ENCODE measurements around the gene SERINC4. TPM values are rescaled to one million over a fixed set of nuclear protein-coding genes. Genes with fewer than 3 reads are reported as not detected.
"Not testable (repeated sequence)": the region's sequence is repeated elsewhere in the genome, so short reads cannot be mapped to it uniquely, and the experiment has no call there.

The SERINC4 gene
- total RNA-seq, 4 donors from 2014 or later, result 0.62 TPM; not detected in 3

- DNase-seq (ENCODE audit: low spot score in 2 of 2), result peak; percentile 84 to 89
- no peak for TF ChIP-seq CTCF (IDR thresholded peaks at IDR 0.05)
- no peak for TF ChIP-seq POLR2A (IDR thresholded peaks at IDR 0.05)
- TF ChIP-seq POLR2AphosphoS5 (IDR thresholded peaks at IDR 0.05), result no peak
- TF ChIP-seq EP300 (IDR thresholded peaks at IDR 0.05), result no peak
- Histone ChIP-seq H3K27ac (peak within 1 kb of the TSS; percentile 70), H3K4me3 (peak within 1 kb of the TSS; percentile 58), H3K9me3 (no peaks in the 10 kb centered on the region), H3K36me3 (no peaks in the 10 kb centered on the region), H3K4me1 (peaks cover 44% of the 10 kb centered on the region), H3K27me3 (no peaks in the 10 kb centered on the region)
- 6% methylated on average over 48 of the region's 48 CpGs for WGBS
These were observed 26.7 kb upstream of the SERINC4 start, which contains the start of gene WDR76 for GRCh38 chr15:43826508-43827341. WDR76 (plus strand) TSS chr15:43827002; CDS start chr15:43827033, 31 bp downstream.

GRCh38 chr15:43826029-43826507 is 26.0 kb upstream of the SERINC4 start:
- Histone ChIP-seq H3K36me3 (no peaks in the 10 kb centered on the region), H3K27ac (peak overlapping the region; percentile 70), H3K4me3 (peak overlapping the region; percentile 58), H3K27me3 (no peaks in the 10 kb centered on the region), H3K9me3 (no peaks in the 10 kb centered on the region), H3K4me1 (peaks cover 45% of the 10 kb centered on the region)
- WGBS, result 97% methylated on average over 11 of the region's 11 CpGs
- no peak for DNase-seq (ENCODE audit: low spot score in 2 of 2)
- TF ChIP-seq EP300 (IDR thresholded peaks at IDR 0.05), result no peak
- TF ChIP-seq POLR2AphosphoS5 (IDR thresholded peaks at IDR 0.05), result no peak
- TF ChIP-seq POLR2A (IDR thresholded peaks at IDR 0.05), result no peak
- TF ChIP-seq CTCF (IDR thresholded peaks at IDR 0.05), result no peak

DNA sequence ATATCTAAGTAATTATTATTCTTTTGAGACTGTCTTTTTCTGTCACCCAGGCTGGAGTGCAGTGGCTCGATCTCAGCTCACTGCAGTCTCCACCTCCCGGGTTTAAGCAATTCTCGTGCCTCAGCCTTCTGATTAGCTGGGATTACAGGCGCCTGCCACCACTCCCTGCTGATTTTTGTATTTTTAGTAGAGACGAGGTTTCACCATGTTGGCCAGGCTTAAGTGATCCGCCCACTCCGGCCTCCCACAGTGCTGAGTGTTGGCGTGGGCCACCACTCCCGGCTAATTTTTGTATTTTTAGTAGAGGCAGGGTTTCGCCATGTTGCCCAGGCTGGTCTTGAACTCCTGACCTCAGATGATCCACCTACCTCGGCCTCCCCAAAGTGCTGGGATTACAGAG is 25.3 kb upstream of the SERINC4 start:
- H3K4me3 ChIP-seq; H3K36me3 ChIP-seq; H3K27me3 ChIP-seq; H3K27ac ChIP-seq; H3K9me3 ChIP-seq; DNase-seq (ENCODE audit: low spot score in 2 of 2): not testable (repeated sequence)
- WGBS, result 91% methylated on average over 11 of the region's 11 CpGs
- peaks cover 45% of the 10 kb centered on the region for H3K4me1 ChIP-seq

DNA sequence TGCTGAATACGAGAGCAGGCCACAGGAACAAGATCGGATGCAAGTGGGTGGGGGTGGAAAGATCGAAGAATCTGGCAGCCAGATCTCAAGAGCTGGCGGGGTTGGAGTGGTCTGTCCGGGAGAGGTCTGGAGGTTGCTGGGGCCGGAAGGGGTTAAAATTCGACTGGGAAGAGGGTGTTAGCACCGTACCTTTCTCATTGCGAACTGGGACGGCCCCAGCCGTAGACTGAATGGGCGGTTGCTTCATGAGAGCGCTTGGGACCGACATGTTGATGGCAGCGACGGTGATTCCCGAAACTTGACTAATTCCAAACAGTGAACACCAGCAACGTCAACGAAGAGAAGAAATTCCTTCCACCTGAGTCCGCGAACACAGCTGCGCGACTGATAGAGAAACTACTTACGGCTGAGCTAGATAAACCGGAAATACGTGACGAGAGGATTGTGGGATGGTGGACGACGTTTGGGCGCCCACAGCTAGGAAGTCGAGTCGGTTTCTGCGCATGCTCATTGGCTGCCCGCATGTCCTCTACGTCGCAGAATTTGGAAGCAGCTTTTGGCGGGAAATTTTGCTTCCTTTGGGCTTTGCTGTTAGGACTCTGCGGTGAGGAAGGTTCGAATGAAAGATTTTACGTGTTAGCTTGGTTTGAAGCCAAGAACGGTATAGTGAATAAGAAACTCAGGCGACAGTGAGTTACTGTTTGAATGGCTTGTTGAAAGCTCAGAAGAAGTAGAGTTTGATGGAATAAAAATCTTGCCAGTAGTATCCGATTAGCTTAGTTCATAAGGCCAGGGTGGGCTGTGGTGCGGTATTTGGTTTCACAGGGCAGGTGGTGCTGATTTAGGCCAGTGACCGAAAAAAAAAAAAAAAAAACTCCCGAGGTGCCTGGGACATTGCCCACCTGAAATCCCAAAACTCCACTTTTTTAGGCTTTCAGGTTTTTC is 24.6 kb upstream of the SERINC4 start, which contains the start of gene MFAP1:
MFAP1 (minus strand) TSS at position 389 of the 945 bp plus-strand sequence; CDS start at position 268, 121 bp downstream.
- Histone ChIP-seq H3K36me3 (peaks cover 2% of the 10 kb centered on the region), H3K9me3 (no peaks in the 10 kb centered on the region), H3K27ac (peak within 1 kb of the TSS; percentile 91), H3K27me3 (no peaks in the 10 kb centered on the region), H3K4me1 (peaks cover 45% of the 10 kb centered on the region), H3K4me3 (peak within 1 kb of the TSS; percentile 77)
- DNase-seq (ENCODE audit: low spot score in 2 of 2), result peak; percentile 94 to 97
- TF ChIP-seq CTCF (IDR thresholded peaks at IDR 0.05) (no peak), POLR2AphosphoS5 (IDR thresholded peaks at IDR 0.05) (peak; percentile 49 to 88 (median 77)), EP300 (IDR thresholded peaks at IDR 0.05) (no peak), POLR2A (IDR thresholded peaks at IDR 0.05) (peak in 1 of 2 donors; percentile 85)
- 9% methylated on average over 38 of the region's 46 CpGs for WGBS

- no peaks in the 10 kb centered on the region for H3K9me3 ChIP-seq
- peaks cover 4% of the 10 kb centered on the region for H3K36me3 ChIP-seq
- TF ChIP-seq POLR2AphosphoS5 (IDR thresholded peaks at IDR 0.05) (no peak), CTCF (IDR thresholded peaks at IDR 0.05) (no peak), POLR2A (IDR thresholded peaks at IDR 0.05) (no peak), EP300 (IDR thresholded peaks at IDR 0.05) (no peak)
- no peak for DNase-seq (ENCODE audit: low spot score in 2 of 2)
- no peaks in the 10 kb centered on the region for H3K27me3 ChIP-seq
- no peak overlapping the region for H3K27ac ChIP-seq
- H3K4me3 ChIP-seq, result no peak overlapping the region
- H3K4me1 ChIP-seq, result peaks cover 32% of the 10 kb centered on the region
- WGBS, result 73% methylated on average over 3 of the region's 3 CpGs
These were observed 21.5 kb upstream of the SERINC4 start for GRCh38 chr15:43821505-43821904.

DNA sequence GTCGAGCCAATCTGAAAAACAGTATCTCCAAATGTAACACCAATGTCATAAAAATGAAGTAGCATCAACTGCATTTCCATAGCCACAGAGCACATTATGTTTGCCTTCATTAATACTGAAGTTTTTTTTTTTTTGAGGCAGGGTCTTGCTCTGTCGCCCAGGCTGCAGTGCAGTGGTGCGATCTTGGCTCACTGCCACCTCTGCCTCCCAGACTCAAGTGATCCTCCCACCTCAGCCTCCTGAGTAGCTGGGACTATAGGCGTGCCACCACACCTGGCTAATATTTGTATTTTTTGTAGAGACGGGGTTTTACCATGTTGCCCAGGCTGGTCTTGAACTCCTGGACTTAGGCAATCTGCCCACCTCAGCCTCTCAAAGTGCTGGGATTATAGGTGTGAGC is 15.0 kb upstream of the SERINC4 start:
- DNase-seq (ENCODE audit: low spot score in 2 of 2); H3K27ac ChIP-seq; H3K4me3 ChIP-seq; H3K27me3 ChIP-seq; H3K9me3 ChIP-seq; H3K4me1 ChIP-seq: not testable (repeated sequence)
- WGBS, result 90% methylated on average over 5 of the region's 5 CpGs
- H3K36me3 ChIP-seq, result peaks cover 62% of the 10 kb centered on the region
